ENCODE results near the gene HSBP1.

The HSBP1 gene

GRCh38 chr16:83807710-83808572 is at the start of gene HSBP1:
HSBP1 (plus strand) TSS chr16:83807978; CDS start chr16:83808077, 99 bp downstream.
- peak; percentile 88 for DNase-seq

- no peak for DNase-seq
These were observed 45.4 kb upstream of the HSBP1 start for GRCh38 chr16:83762141-83762991.

GRCh38 chr16:83762992-83763358 is 44.8 kb upstream of the HSBP1 start:
- DNase-seq = no peak

- no peak for DNase-seq
These were observed 38.8 kb upstream of the HSBP1 start for GRCh38 chr16:83768986-83769385.

GRCh38 chr16:83769397-83770008 is 38.3 kb upstream of the HSBP1 start:
- no peak for DNase-seq

- no peak for DNase-seq
These were observed 36.4 kb upstream of the HSBP1 start for GRCh38 chr16:83771306-83771942.

- DNase-seq = no peak
These were observed 35.0 kb upstream of the HSBP1 start for GRCh38 chr16:83772806-83773205.

GRCh38 chr16:83774066-83774465 is 33.7 kb upstream of the HSBP1 start:
- no peak for DNase-seq

- no peak for DNase-seq
These were observed 30.8 kb upstream of the HSBP1 start for GRCh38 chr16:83776944-83777343.

- no peak for DNase-seq
These were observed 27.9 kb upstream of the HSBP1 start for GRCh38 chr16:83779886-83780285.

GRCh38 chr16:83785455-83785854 is 22.3 kb upstream of the HSBP1 start:
- DNase-seq = no peak

GRCh38 chr16:83789642-83790401 is 18.0 kb upstream of the HSBP1 start:
- no peak for DNase-seq

- no peak for DNase-seq
These were observed 15.9 kb upstream of the HSBP1 start for GRCh38 chr16:83791916-83792315.

GRCh38 chr16:83792391-83792790 is 15.4 kb upstream of the HSBP1 start:
- DNase-seq = no peak

GRCh38 chr16:83793179-83793578 is 14.6 kb upstream of the HSBP1 start:
- no peak for DNase-seq

GRCh38 chr16:83794860-83795554 is 12.8 kb upstream of the HSBP1 start:
- no peak for DNase-seq

- DNase-seq = no peak
These were observed 10.8 kb upstream of the HSBP1 start for GRCh38 chr16:83797013-83797412.

GRCh38 chr16:83799336-83799735 is 8.4 kb upstream of the HSBP1 start:
- no peak for DNase-seq

- DNase-seq = no peak
These were observed 5.6 kb upstream of the HSBP1 start for GRCh38 chr16:83802135-83802534.

- no peak for DNase-seq
These were observed 5.1 kb upstream of the HSBP1 start for GRCh38 chr16:83802554-83803205.

- no peak for DNase-seq
These were observed 4.0 kb upstream of the HSBP1 start for GRCh38 chr16:83803811-83804210.

All from COR-L47 (cell line).